Fibroblast of villous mesenchyme (primary cell): ENCODE data around the gene TMEM217. TPM values are rescaled to one million over a fixed set of nuclear protein-coding genes. Genes with fewer than 3 reads are reported as not detected.
A peak's percentile ranks its signal among the peaks of the same experiment; 100 is the strongest.

Source experiments
- DNase-seq: peaks from one replicate; pipeline ENCODE4 v3.0.0-alpha.2; 2010; ENCODE audit warnings: low read depth
- H3K4me3 ChIP-seq: 2 replicates; pipeline ENCODE4 v1.5.1; 2011; ENCODE audit warnings: low read depth, mild to moderate bottlenecking, low read length
- total RNA-seq: library from RNA; depleted of rRNA; stranded (reverse); fragments of >200 nt; gene quantifications from 2 replicates; pipeline ENCODE4 v1.2.3, GENCODE V29; 2012
- TF ChIP-seq, protein P1 (sequence below): IDR thresholded peaks from 2 replicates; pipeline ENCODE4 v1.5.1; 2012; ENCODE audit warnings: low read depth, mild to moderate bottlenecking, low read length; ENCODE audit not compliant: insufficient read depth

The TMEM217 gene
- total RNA-seq, 1 donor: 3.5 TPM

DNA sequence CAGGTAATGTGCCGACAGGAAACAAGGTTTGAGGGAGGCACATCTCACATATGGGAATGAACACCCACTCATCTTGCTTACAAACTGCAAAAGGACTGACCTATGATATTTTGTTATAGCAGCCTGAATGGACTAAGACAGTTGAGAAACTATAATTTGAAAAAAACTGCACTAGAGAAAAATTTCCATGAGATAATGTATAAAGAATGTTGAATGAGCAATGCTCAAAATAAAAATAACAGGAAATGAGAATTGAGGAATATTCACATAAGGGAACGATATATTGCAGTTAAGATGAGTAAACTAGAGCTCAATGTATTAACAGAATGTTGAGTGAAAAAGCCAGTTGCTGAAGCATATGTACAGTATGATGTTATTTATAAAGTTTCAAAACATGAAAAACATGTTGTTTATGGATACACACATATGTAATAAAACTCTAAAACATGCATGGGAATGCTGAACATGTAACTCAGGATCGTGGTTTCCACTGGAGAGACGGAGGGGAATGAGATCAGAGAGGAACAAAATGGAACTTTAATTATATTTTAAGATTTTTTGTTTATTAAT, 6.6 kb downstream of the TMEM217 start:
- no peak overlapping the region for H3K4me3 ChIP-seq
- peak; percentile 54 for DNase-seq
- TF ChIP-seq, protein P1, sequence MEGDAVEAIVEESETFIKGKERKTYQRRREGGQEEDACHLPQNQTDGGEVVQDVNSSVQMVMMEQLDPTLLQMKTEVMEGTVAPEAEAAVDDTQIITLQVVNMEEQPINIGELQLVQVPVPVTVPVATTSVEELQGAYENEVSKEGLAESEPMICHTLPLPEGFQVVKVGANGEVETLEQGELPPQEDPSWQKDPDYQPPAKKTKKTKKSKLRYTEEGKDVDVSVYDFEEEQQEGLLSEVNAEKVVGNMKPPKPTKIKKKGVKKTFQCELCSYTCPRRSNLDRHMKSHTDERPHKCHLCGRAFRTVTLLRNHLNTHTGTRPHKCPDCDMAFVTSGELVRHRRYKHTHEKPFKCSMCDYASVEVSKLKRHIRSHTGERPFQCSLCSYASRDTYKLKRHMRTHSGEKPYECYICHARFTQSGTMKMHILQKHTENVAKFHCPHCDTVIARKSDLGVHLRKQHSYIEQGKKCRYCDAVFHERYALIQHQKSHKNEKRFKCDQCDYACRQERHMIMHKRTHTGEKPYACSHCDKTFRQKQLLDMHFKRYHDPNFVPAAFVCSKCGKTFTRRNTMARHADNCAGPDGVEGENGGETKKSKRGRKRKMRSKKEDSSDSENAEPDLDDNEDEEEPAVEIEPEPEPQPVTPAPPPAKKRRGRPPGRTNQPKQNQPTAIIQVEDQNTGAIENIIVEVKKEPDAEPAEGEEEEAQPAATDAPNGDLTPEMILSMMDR: no peak

DNA sequence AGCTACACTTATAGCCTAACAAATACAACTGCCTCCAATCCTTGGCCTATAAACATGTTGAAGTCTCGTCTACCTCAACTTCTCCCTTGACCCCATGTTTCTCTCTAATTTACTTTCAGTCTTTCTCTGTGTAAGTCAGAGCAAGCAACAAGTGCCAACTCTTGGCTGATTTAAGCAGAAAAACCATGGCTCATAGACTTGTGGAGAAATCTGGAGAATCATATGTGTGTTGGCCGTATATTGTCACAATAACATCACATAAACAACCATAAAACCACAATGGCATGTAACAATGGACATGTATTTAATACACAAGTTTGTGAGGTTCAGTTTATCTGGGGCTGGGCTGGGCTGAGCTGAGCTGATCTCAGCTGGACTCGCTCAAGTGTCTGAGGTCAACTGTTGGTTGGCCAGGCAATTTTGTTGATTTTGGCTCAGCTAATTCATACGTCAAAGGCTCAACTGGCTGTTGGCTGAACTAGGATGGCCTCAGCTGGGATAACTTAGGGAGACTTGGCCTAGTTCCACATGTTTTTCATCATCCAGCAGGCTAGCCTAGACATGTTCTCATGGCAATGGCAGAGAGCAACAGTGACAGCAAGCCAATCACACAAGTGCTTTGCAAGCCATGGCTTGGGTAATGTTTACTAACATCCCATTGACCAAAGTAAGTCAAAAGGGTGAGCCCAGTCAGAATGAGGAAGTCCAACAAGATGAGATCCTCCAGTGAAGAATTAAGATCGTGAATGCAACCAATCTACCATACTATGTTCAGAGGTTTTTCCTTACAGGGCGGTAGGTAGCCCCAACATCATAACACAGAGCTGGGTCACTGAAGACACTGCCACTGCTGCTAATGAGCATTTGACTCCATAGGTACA, 13.3 kb downstream of the TMEM217 start:
- DNase-seq: peak; percentile 100
- H3K4me3 ChIP-seq: no peak overlapping the region
- TF ChIP-seq, protein P1: no peak

GRCh38 chr6:37243816-37244370, 14.1 kb downstream of the TMEM217 start:
- no peak overlapping the region for H3K4me3 ChIP-seq
- TF ChIP-seq, protein P1: no peak
- DNase-seq: peak; percentile 33

DNA sequence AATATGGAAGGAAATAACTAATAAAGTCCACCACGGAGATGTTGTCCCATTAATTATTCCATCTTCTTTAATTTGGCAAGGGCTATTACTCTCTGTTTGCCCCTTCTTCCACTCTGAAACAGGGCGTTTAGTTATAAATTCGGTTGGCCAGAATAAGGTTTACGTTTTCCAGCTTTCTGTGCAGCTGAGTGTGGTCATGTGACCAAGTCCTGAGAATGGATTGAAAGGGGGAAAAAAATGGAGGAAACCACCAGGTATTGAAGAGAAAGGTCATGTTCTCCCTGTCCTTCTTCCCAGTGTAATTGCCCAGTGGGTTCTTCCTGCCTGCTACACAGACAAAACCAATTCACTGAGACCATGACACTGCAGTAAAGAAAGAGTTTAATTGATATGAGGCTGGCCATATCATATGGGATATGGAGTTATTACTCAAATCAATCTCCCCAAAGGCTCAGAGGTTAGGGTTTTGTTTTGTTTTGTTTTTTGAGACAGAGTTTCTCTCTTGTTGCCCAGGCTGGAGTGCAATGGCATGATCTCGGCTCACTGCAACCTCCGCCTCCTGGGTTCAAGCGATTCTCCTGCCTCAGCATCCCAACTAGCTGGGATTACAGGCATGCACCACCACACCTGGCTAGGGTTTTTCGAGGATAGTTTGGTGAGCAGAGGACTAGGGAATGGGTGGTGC, 14.7 kb downstream of the TMEM217 start:
- H3K4me3 ChIP-seq: no peak overlapping the region
- DNase-seq: no peak
- TF ChIP-seq, protein P1: no peak

DNA sequence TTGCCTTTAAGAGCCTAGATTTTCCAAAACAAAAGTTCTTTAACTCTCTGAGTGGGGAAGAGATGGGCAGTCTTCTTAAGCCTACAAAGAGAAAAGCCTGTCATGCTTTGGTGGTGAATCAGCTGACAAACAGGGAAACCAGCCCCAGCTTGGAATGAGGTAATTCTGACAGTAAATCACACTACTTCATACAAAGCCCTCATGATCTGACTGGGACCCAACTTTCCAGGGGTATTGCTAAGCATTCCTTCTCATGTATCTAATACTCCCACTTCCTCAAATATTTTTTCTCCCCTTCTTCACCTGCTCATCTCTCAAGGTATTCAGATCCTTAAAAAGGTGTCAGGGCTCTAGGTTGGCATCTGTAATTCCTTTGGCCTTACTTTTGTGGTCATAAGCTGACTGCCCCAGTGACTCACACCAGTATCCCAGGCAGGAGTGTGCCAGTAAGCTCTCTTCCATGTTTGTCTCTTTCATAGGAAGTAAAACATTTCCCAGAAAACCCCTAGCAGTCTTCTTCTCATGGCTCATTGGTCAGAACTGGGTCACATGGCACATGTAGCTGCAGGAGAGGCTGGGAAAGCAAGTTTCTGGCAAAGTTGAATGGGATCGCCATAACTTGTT, 15.4 kb downstream of the TMEM217 start:
- peak; percentile 99 for DNase-seq
- H3K4me3 ChIP-seq: no peak overlapping the region
- TF ChIP-seq, protein P1: no peak

GRCh38 chr6:37241775-37242428, 16.0 kb downstream of the TMEM217 start:
- DNase-seq: no peak
- TF ChIP-seq, protein P1: no peak
- H3K4me3 ChIP-seq: no peak overlapping the region
